B cell (primary cell): ENCODE results near the gene NPR1. TPM values are rescaled to one million over a fixed set of nuclear protein-coding genes. Genes with fewer than 3 reads are reported as not detected.

ENCODE experiments used
- ATAC-seq: fragments of 200-7000 bp; cut with Tn5 transposase; one replicate; pipeline ENCODE4 v1.10.0; 2021; ENCODE audit warnings: low read depth, mild to moderate bottlenecking, moderate number of reproducible peaks, moderate library complexity
- CTCF ChIA-PET: fragments of 350-600 bp; sonication (Branson Sonifier 250); formaldehyde crosslinking; loops from one replicate; lab custom pipeline; 2021; ENCODE audit warnings: antibody characterized with exemption, inconsistent platforms; lab: Charles Lee
- POLR2A ChIA-PET: fragments of 350-600 bp; sonication (Branson Sonifier 250); formaldehyde crosslinking; loops from one replicate; lab custom pipeline; 2021; ENCODE audit warnings: antibody characterized with exemption; lab: Charles Lee
- DNase-seq: peaks from one replicate; pipeline ENCODE4 v3.0.0; 2013
- H2AFZ ChIP-seq: 2 replicates; pipeline ENCODE4 v1.6.1; 2012; ENCODE audit warnings: mild to moderate bottlenecking, low read depth, low read length; ENCODE audit not compliant: insufficient read depth, poor library complexity, severe bottlenecking
- H3K27ac ChIP-seq, 2 donors: 1 replicate in 1 of 2; 2 replicates in 1 of 2; pipeline ENCODE4 v1.5.1; 2012 to 2013; ENCODE audit warnings: low read length in 2 of 2, mild to moderate bottlenecking in 2 of 2, moderate library complexity in 1 of 2
- H3K27me3 ChIP-seq, 4 experiments: fragments of 200-600 bp in 1 of 4; sonication (generic) in 1 of 4; replicated peaks in 1 of 4; 1 replicate in 2 of 4; 2 replicates in 2 of 4; pipeline versions ENCODE4 v1.6.1 to v1.7.0; 2013 to 2016; ENCODE audit warnings: low read length in 3 of 4, mild to moderate bottlenecking in 2 of 4, mixed read lengths in 1 of 4, moderate library complexity in 1 of 4; ENCODE audit not compliant: insufficient read depth in 4 of 4, control insufficient read depth in 3 of 4; ENCODE audit errors: control extremely low read depth in 1 of 4
- H3K36me3 ChIP-seq, 2 experiments: replicated peaks in 1 of 2; 1 replicate in 1 of 2; 2 replicates in 1 of 2; pipeline versions ENCODE4 v1.6.1 to v1.7.1; 2013; ENCODE audit warnings: low read length in 1 of 2; ENCODE audit not compliant: insufficient read depth in 2 of 2, control insufficient read depth in 1 of 2; ENCODE audit errors: control extremely low read depth in 1 of 2, extremely low read depth in 1 of 2
- H3K4me1 ChIP-seq, 2 donors: fragments of 200-600 bp in 1 of 2; sonication (generic) in 1 of 2; 1 replicate in 1 of 2; 2 replicates in 1 of 2; pipeline versions ENCODE4 v1.5.1 to v1.6.1; 2013 to 2017; ENCODE audit warnings: low read length in 2 of 2; ENCODE audit not compliant: control insufficient read depth in 2 of 2, insufficient read depth in 2 of 2
- H3K4me2 ChIP-seq: replicated peaks from 2 replicates; pipeline ENCODE3; 2012; ENCODE audit warnings: mild to moderate bottlenecking, low read depth, low read length; ENCODE audit not compliant: poor library complexity, severe bottlenecking
- H3K4me3 ChIP-seq, 5 experiments: fragments of 200-600 bp in 1 of 5; sonication (generic) in 1 of 5; 1 replicate in 3 of 5; 2 replicates in 2 of 5; pipeline versions ENCODE4 v1.5.1 to v1.7.0; 2011 to 2016; ENCODE audit warnings: low read length in 4 of 5, mild to moderate bottlenecking in 4 of 5, low read depth in 2 of 5, control low read depth in 1 of 5, moderate library complexity in 1 of 5; ENCODE audit not compliant: insufficient read depth in 1 of 5; ENCODE audit errors: control extremely low read depth in 1 of 5, extremely low read depth in 1 of 5
- H3K79me2 ChIP-seq: fragments of 200-600 bp; sonication (generic); one replicate; pipeline ENCODE4 v1.6.0; 2016; ENCODE audit warnings: low read length; ENCODE audit not compliant: control insufficient read depth, insufficient read depth
- H3K9ac ChIP-seq: fragments of 200-600 bp; sonication (generic); 2 replicates; pipeline ENCODE4 v1.6.1; 2017; ENCODE audit warnings: mild to moderate bottlenecking, low read length, moderate library complexity
- H3K9me3 ChIP-seq, 3 donors: one replicate each; pipeline versions ENCODE4 v1.6.1 to v1.7.1; 2013; ENCODE audit warnings: low read length in 2 of 3; ENCODE audit not compliant: control insufficient read depth in 2 of 3, insufficient read depth in 1 of 3; ENCODE audit errors: control extremely low read depth in 1 of 3
- H4K20me1 ChIP-seq: 2 replicates; pipeline ENCODE4 v1.6.0; 2012; ENCODE audit warnings: mild to moderate bottlenecking, low read length; ENCODE audit not compliant: insufficient read depth, control insufficient read depth, poor library complexity, severe bottlenecking
- H3K27ac Mint-ChIP-seq: one replicate; pipeline ENCODE4 v1.8.0; 2021; ENCODE audit warnings: mixed read lengths
- H3K27me3 Mint-ChIP-seq: one replicate; pipeline ENCODE4 v1.8.0; 2021; ENCODE audit warnings: mixed read lengths
- H3K4me1 Mint-ChIP-seq: one replicate; pipeline ENCODE4 v1.8.0; 2021; ENCODE audit warnings: mixed read lengths
- H3K4me3 Mint-ChIP-seq: one replicate; pipeline ENCODE4 v1.8.0; 2021; ENCODE audit warnings: mixed read lengths
- H3K9me3 Mint-ChIP-seq: one replicate; pipeline ENCODE4 v1.8.0; 2022; ENCODE audit warnings: mixed read lengths; ENCODE audit not compliant: insufficient read depth
- EZH2 ChIP-seq: IDR thresholded peaks from 2 replicates; pipeline ENCODE4 v1.6.1; 2012; ENCODE audit warnings: borderline replicate concordance, low read depth, mild to moderate bottlenecking, moderate library complexity, low read length; ENCODE audit not compliant: insufficient read depth, poor library complexity, severe bottlenecking
- WGBS: methylation state at CpG from one replicate; pipeline ENCODE4 v1.1.5; 2013; ENCODE audit warnings: missing lambda C conversion rate; ENCODE audit not compliant: insufficient coverage; 5-methylcytosine and 5-hydroxymethylcytosine counted together
- intact Hi-C: fragments of 100-400 bp; cut with micrococcal nuclease; formaldehyde crosslinking; loops from one replicate; pipeline ENCODE4 v1.10.0; 2022
- polyA plus RNA-seq: library from polyadenylated mRNA; depleted of rRNA; stranded (reverse); fragments of >200 nt; gene quantifications from 2 replicates; pipeline ENCODE4 v1.2.3, GENCODE V29; 2012
- total RNA-seq, 2 donors: library from RNA; stranded (reverse); fragments of 120-200 nt in 1 of 2; gene quantifications; 1 replicate in 1 of 2; 2 replicates in 1 of 2; pipeline versions ENCODE4 v1.2.3 to v1.2.4, GENCODE V29; 2013 to 2022
- TF ChIP-seq, protein P1 (sequence below): fragments of 200-600 bp; IDR thresholded peaks from one replicate; pipeline ENCODE4 v1.8.0; 2022; ENCODE audit warnings: antibody characterized with exemption, mild to moderate bottlenecking

Gene NPR1
- total and polyA plus RNA-seq, 2 donors (not counting 1 experiment from before 2014, with no cell fraction given), result 0.37 TPM; not detected in 1

DNA sequence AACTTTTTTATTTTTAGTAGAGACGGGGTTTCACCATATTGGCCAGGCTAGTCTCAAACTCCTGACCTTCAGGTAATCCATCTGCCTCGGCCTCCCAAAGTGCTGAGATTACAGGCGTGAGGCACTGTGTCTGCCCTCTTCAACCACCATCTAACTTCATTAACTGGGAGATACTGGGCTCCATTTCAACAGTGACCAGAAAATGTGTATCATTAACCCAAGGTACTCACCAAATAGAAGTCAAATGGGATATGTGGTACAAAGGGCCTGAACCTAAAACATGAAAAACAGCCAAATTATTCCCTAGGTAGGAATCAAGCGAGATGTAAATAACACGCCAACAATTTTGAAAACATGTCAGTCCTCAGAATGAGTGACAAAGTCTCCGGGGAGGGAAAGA is 8.9 kb upstream of the NPR1 start:
- POLR2A ChIA-PET, result interaction anchor here (0.6 kb wide), 1 partner anchor 114 kb away, joined by 3 read pairs; no protein-coding TSS in a partner anchor
- peaks cover 0 to 46% of the 10 kb centered on the region in 2 experiments for H3K36me3 ChIP-seq
- no peak for ATAC-seq
- WGBS, result 96% methylated on average over 3 of the region's 6 CpGs
- Mint-ChIP-seq H3K9me3 (no peaks in the 10 kb centered on the region), H3K27ac (no peak overlapping the region), H3K4me1 (peaks cover 18% of the 10 kb centered on the region), H3K4me3 (no peak overlapping the region), H3K27me3 (no peaks in the 10 kb centered on the region)
- H3K27ac ChIP-seq, result no peak overlapping the region
- no peaks in the 10 kb centered on the region for H4K20me1 ChIP-seq
- peaks cover 10 to 18% of the 10 kb centered on the region in 2 donors for H3K4me1 ChIP-seq
- CTCF ChIA-PET, result interaction anchor here (1.3 kb wide), 1 partner anchor 129 kb away, joined by 3 read pairs; no protein-coding TSS in a partner anchor
- intact Hi-C loops, result loop anchor here (2.0 to 10.0 kb wide), 4 partner anchors 135 to 1393 kb away; partner anchors contain the start of genes EFNA4, GATAD2B, HAX1 and S100A6
- peak overlapping the region; percentile 3 to 99 (median 93) for H3K4me3 ChIP-seq
- no peak overlapping the region for H2AFZ ChIP-seq
- H3K9ac ChIP-seq, result peak overlapping the region; percentile 97
- DNase-seq, result no peak
- H3K79me2 ChIP-seq, result peaks cover 27% of the 10 kb centered on the region
- peak overlapping the region; percentile 86 for H3K4me2 ChIP-seq
- TF ChIP-seq, protein P1, sequence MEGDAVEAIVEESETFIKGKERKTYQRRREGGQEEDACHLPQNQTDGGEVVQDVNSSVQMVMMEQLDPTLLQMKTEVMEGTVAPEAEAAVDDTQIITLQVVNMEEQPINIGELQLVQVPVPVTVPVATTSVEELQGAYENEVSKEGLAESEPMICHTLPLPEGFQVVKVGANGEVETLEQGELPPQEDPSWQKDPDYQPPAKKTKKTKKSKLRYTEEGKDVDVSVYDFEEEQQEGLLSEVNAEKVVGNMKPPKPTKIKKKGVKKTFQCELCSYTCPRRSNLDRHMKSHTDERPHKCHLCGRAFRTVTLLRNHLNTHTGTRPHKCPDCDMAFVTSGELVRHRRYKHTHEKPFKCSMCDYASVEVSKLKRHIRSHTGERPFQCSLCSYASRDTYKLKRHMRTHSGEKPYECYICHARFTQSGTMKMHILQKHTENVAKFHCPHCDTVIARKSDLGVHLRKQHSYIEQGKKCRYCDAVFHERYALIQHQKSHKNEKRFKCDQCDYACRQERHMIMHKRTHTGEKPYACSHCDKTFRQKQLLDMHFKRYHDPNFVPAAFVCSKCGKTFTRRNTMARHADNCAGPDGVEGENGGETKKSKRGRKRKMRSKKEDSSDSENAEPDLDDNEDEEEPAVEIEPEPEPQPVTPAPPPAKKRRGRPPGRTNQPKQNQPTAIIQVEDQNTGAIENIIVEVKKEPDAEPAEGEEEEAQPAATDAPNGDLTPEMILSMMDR, result no peak
- TF ChIP-seq EZH2, result no peak
- H3K9me3 ChIP-seq, result no peaks in the 10 kb centered on the region
- no peaks in the 10 kb centered on the region for H3K27me3 ChIP-seq

DNA sequence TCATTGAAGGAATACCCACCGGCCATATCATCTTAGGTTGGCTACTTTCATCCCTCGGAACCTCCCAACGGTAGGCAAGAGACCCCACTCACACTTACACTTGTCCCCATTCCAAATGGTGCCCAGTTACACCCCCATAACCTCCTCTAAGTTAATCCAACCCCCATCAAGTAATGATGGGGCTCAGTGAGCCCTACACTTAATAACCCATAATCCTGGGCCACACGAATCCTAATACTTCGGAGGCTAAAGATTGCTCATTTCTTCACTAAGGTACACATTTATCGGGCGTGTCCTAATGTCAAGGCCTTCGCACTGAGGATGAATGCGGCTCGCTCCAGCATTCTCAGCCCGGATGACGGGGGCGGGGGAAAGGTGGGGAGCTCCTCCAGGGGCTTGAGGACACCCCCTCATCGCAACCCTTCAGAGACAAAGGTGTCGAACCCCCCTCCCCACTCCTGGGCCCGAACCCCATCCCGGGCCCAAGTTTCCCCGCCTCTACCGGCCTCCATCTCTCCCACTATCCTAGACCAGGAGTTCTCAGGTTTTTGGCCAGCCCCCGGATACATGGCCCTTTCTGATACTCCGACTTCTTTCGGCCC is 8.1 kb upstream of the NPR1 start:
- no peak overlapping the region for H3K27ac Mint-ChIP-seq
- CTCF ChIA-PET, result interaction anchor here (0.6 to 1.3 kb wide), 2 partner anchors 128 to 337 kb away, joined by 3 read pairs; no protein-coding TSS in a partner anchor
- H3K79me2 ChIP-seq, result peaks cover 27% of the 10 kb centered on the region

More for the DNA sequence above, 8.1 kb upstream of the NPR1 start:
- Mint-ChIP-seq H3K9me3 (no peaks in the 10 kb centered on the region), H3K4me3 (no peak overlapping the region), H3K4me1 (peaks cover 18% of the 10 kb centered on the region), H3K27me3 (no peaks in the 10 kb centered on the region)
- no peaks in the 10 kb centered on the region for H4K20me1 ChIP-seq
- ATAC-seq (no peak), DNase-seq (no peak)
- H3K36me3 ChIP-seq, result peaks cover 0 to 38% of the 10 kb centered on the region in 2 experiments
- peak overlapping the region; percentile 97 for H3K9ac ChIP-seq
- H3K9me3 ChIP-seq, result no peaks in the 10 kb centered on the region
- POLR2A ChIA-PET, result interaction anchor here (0.6 to 2.4 kb wide), 3 partner anchors 11 to 75 kb away, joined by 5 to 7 read pairs (median 5); partner anchors contain the start of genes CHTOP and SNAPIN
- no peaks in the 10 kb centered on the region for H3K27me3 ChIP-seq
- 6% methylated on average over 15 of the region's 22 CpGs for WGBS
- peak overlapping the region; percentile 86 to 95 for H3K27ac ChIP-seq
- peak overlapping the region; percentile 72 for H2AFZ ChIP-seq
- intact Hi-C loops, result loop anchor here (2.0 to 10.0 kb wide), 4 partner anchors 136 to 1392 kb away; partner anchors contain the start of genes EFNA4, GATAD2B, HAX1 and S100A6
- no peak for TF ChIP-seq EZH2
- TF ChIP-seq, protein P1, result no peak
- H3K4me1 ChIP-seq, result peaks cover 10 to 18% of the 10 kb centered on the region in 2 donors
- peak overlapping the region; percentile 86 for H3K4me2 ChIP-seq
- H3K4me3 ChIP-seq, result peak overlapping the region; percentile 74 to 99 (median 94)
